ENCODE results near the gene XKR8.

The XKR8 gene

GRCh38 chr1:27966402-27967105, 6.8 kb downstream of the XKR8 start:
- DNase-seq (ENCODE audit: low read depth): no peak
- H3K4me3 ChIP-seq (ENCODE audit: low read length): no peak overlapping the region
- no peak for TF ChIP-seq CTCF (conservative IDR thresholded peaks at IDR 0.05; ENCODE audit: low read depth, low read length)

- H3K4me3 ChIP-seq (ENCODE audit: low read length): no peak overlapping the region
- TF ChIP-seq CTCF (conservative IDR thresholded peaks at IDR 0.05; ENCODE audit: low read depth, low read length): no peak
- no peak for DNase-seq (ENCODE audit: low read depth)
Measured at GRCh38 chr1:27967106-27967883, 7.5 kb downstream of the XKR8 start.

- no peak for DNase-seq (ENCODE audit: low read depth)
- H3K4me3 ChIP-seq (ENCODE audit: low read length): no peak overlapping the region
- no peak for TF ChIP-seq CTCF (conservative IDR thresholded peaks at IDR 0.05; ENCODE audit: low read depth, low read length)
Measured at GRCh38 chr1:27967884-27968466, 8.2 kb downstream of the XKR8 start.

GRCh38 chr1:27968692-27969091, 8.9 kb downstream of the XKR8 start:
- TF ChIP-seq CTCF (conservative IDR thresholded peaks at IDR 0.05; ENCODE audit: low read depth, low read length): no peak
- DNase-seq (ENCODE audit: low read depth): no peak

GRCh38 chr1:27970401-27970800, 10.6 kb downstream of the XKR8 start:
- H3K4me3 ChIP-seq (ENCODE audit: low read length): no peak overlapping the region
- DNase-seq (ENCODE audit: low read depth): no peak
- TF ChIP-seq CTCF (conservative IDR thresholded peaks at IDR 0.05; ENCODE audit: low read depth, low read length): no peak

More at GRCh38 chr1:27968692-27969091, 8.9 kb downstream of the XKR8 start:
- no peak overlapping the region for H3K4me3 ChIP-seq (ENCODE audit: low read length)

GRCh38 chr1:27971674-27972073, 11.9 kb downstream of the XKR8 start:
- no peak overlapping the region for H3K4me3 ChIP-seq (ENCODE audit: low read length)
- TF ChIP-seq CTCF (conservative IDR thresholded peaks at IDR 0.05; ENCODE audit: low read depth, low read length): no peak
- no peak for DNase-seq (ENCODE audit: low read depth)
